Measurements from ENCODE around the gene RDX. TPM values are rescaled to one million over a fixed set of nuclear protein-coding genes. Genes with fewer than 3 reads are reported as not detected.

Gene RDX
- total and polyA plus RNA-seq, 2 of the 4 experiments (the other 2 are of a cell fraction): 61.1 to 72.4 TPM

- no peaks in the 10 kb centered on the region for H4K20me1 ChIP-seq (ENCODE audit: insufficient read depth, low read length)
- no peak overlapping the region for H3K9ac ChIP-seq (ENCODE audit: low read depth, low read length)
- intact Hi-C loops (cut with micrococcal nuclease): no loop called here
- CTCF ChIA-PET: no interaction called here
- in situ Hi-C loops (cut with MboI; ENCODE audit: low sequenced_read_pairs): loop anchor here (25.0 kb wide), 1 partner anchor 225 kb away; no protein-coding TSS in a partner anchor
- no peak overlapping the region for H4K91ac ChIP-seq (ENCODE audit: insufficient read depth, low read depth, low read length)
- no peak overlapping the region for H2BK20ac ChIP-seq (ENCODE audit: low read depth, low read length)
- POLR2A ChIA-PET (ENCODE audit: unreplicated experiment): no interaction called here
- no peak overlapping the region for H2BK5ac ChIP-seq (ENCODE audit: low read depth, low read length, poor library complexity, severe bottlenecking)
- H4K5ac ChIP-seq (ENCODE audit: low read depth, low read length): no peak overlapping the region
- H3K36me3 ChIP-seq (ENCODE audit: control insufficient read depth, insufficient read depth, low read length): no peaks in the 10 kb centered on the region
- peaks cover 4% of the 10 kb centered on the region; the same call in 1 of the 2 replicates for H3K9me1 ChIP-seq (ENCODE audit: insufficient read depth, low read length)
- no peak overlapping the region for H2BK15ac ChIP-seq (ENCODE audit: low read depth, low read length)
- H3K4me3 ChIP-seq (ENCODE audit: insufficient read depth, low read depth, low read length): no peak overlapping the region
- no TSS peak for BruUV-seq (replicated peaks)
- no peaks in the 10 kb centered on the region for H3K27me3 ChIP-seq (ENCODE audit: control insufficient read depth, insufficient read depth, low read length)
- no peak overlapping the region for H2BK120ac ChIP-seq (ENCODE audit: low read depth, low read length)
- peaks cover 5% of the 10 kb centered on the region for H3K4me1 ChIP-seq (ENCODE audit: control insufficient read depth, insufficient read depth, low read length)
- no peak overlapping the region for H3K23ac ChIP-seq (ENCODE audit: low read depth, low read length)
- no peak overlapping the region for H4K8ac ChIP-seq (ENCODE audit: low read depth in 2 of 2, low read length in 2 of 2)
- no peak overlapping the region for H3K56ac ChIP-seq (ENCODE audit: extremely low read depth, insufficient read depth, low read length)
- WGBS, 2 experiments (ENCODE audit: extremely low coverage in 2 of 2, insufficient read length in 1 of 2): 100% methylated on average over 1 of the region's 6 CpGs; no CpG with 5 or more reads in 1 of the 2 experiments
- no peak overlapping the region for H3K4me2 ChIP-seq (ENCODE audit: low read depth, low read length)
- dilution Hi-C loops (cut with HindIII; ENCODE audit: low sequenced_read_pairs, unreplicated experiment): no loop called here
- no peak overlapping the region for H2AK9ac ChIP-seq (replicated peaks; ENCODE audit: low read depth, low read length, poor library complexity)
- no peak overlapping the region for H3K27ac ChIP-seq (ENCODE audit: insufficient read depth, low read length)
- no peak overlapping the region for H3K4ac ChIP-seq (ENCODE audit: low read depth, low read length)
- DNase-seq (no peak), ATAC-seq (ENCODE audit: low read depth) (no peak)
- H3K14ac ChIP-seq (replicated peaks; ENCODE audit: low read depth, low read length): no peak overlapping the region
- TF ChIP-seq CTCF (conservative IDR thresholded peaks at IDR 0.05; ENCODE audit: low read depth, low read length): no peak
- no peak for TF ChIP-seq RFX5 (IDR thresholded peaks at IDR 0.05; ENCODE audit: low read depth, low read length)
- TF ChIP-seq CEBPB (IDR thresholded peaks at IDR 0.05; ENCODE audit: low read depth, low read length): no peak
- no peak for TF ChIP-seq NFE2L2 (IDR thresholded peaks at IDR 0.05; ENCODE audit: low read depth, low read length)
- TF ChIP-seq BHLHE40 (IDR thresholded peaks at IDR 0.05; ENCODE audit: low read depth, low read length): no peak
- no peak for TF ChIP-seq USF2 (IDR thresholded peaks at IDR 0.05; ENCODE audit: low read depth, low read length)
- no peak for TF ChIP-seq SMC3 (IDR thresholded peaks at IDR 0.05; ENCODE audit: low read depth, low read length)
- no peak overlapping the region for H3K18ac ChIP-seq (ENCODE audit: low read depth, low read length)
- H2AFZ ChIP-seq (replicated peaks; ENCODE audit: low read length, poor library complexity): no peak overlapping the region
- no peaks in the 10 kb centered on the region for H3K79me1 ChIP-seq (ENCODE audit: low read depth in 1 of 2, low read length in 2 of 2)
- no peak overlapping the region for H2AK5ac ChIP-seq (ENCODE audit: low read depth, low read length)
- no peaks in the 10 kb centered on the region for H3K9me3 ChIP-seq (ENCODE audit: control insufficient read depth, insufficient read depth, low read length)
These were observed 108.7 kb downstream of the RDX start for GRCh38 chr11:110187731-110188130.
